SU-DHL-6 (cell line): ENCODE results near the gene PRKAG3.

Experiments used
- H2AFZ ChIP-seq: fragments of 200-600 bp; sonication (generic); 2 replicates; pipeline ENCODE4 v1.6.1; 2014; ENCODE audit warnings: low read depth, mild to moderate bottlenecking, moderate library complexity, mixed read lengths, antibody characterized with exemption, low read length; ENCODE audit not compliant: severe bottlenecking
- H3F3A ChIP-seq: fragments of 200-600 bp; shearing (Covaris generic); 2 replicates; pipeline ENCODE4 v1.6.0; 2016; ENCODE audit warnings: antibody characterized with exemption, mild to moderate bottlenecking; ENCODE audit not compliant: insufficient read depth
- H3K27ac ChIP-seq: fragments of 200-600 bp; sonication (generic); 2 replicates; pipeline ENCODE4 v1.5.1; 2016; ENCODE audit warnings: low read depth, mild to moderate bottlenecking, low read length, moderate library complexity, mixed read lengths
- H3K27me3 ChIP-seq: fragments of 200-600 bp; sonication (generic), shearing (Covaris generic); 2 replicates; pipeline ENCODE4 v1.6.0; 2014; ENCODE audit warnings: mild to moderate bottlenecking, low read length
- H3K36me3 ChIP-seq: fragments of 200-600 bp; sonication (generic); 2 replicates; pipeline ENCODE4 v1.6.1; 2014; ENCODE audit warnings: mild to moderate bottlenecking, low read length, mixed read lengths
- H3K4me2 ChIP-seq: fragments of 300-600, 200-600 bp; shearing (Covaris generic), sonication (generic); 2 replicates; pipeline ENCODE4 v1.6.0; 2014; ENCODE audit warnings: low read length, low read depth, mild to moderate bottlenecking; ENCODE audit not compliant: poor library complexity, severe bottlenecking
- H3K4me3 ChIP-seq: fragments of 200-600 bp; sonication (generic); 2 replicates; pipeline ENCODE4 v1.5.1; 2014; ENCODE audit warnings: antibody characterized with exemption, low read length, mild to moderate bottlenecking, mixed read lengths; ENCODE audit not compliant: insufficient read depth, poor library complexity, severe bottlenecking
- H3K79me2 ChIP-seq: fragments of 200-600 bp; sonication (generic); 2 replicates; pipeline ENCODE4 v1.6.1; 2014; ENCODE audit warnings: mild to moderate bottlenecking, low read length, moderate library complexity; ENCODE audit not compliant: insufficient read depth
- H3K9ac ChIP-seq: fragments of 200-600 bp; sonication (generic); 2 replicates; pipeline ENCODE4 v1.7.0; 2014; ENCODE audit warnings: mild to moderate bottlenecking, low read length
- H3K9me2 ChIP-seq: fragments of 200-600 bp; sonication (generic); replicated peaks from 2 replicates; pipeline ENCODE4 v1.6.1; 2014; ENCODE audit warnings: low read length; ENCODE audit not compliant: insufficient read depth
- H3K9me3 ChIP-seq: fragments of 200-600 bp; sonication (generic); 2 replicates; pipeline ENCODE4 v1.6.1; 2014; ENCODE audit warnings: low read length, mixed read lengths; ENCODE audit not compliant: insufficient read depth
- H4K20me1 ChIP-seq: fragments of 200-600 bp; sonication (generic); 2 replicates; pipeline ENCODE4 v1.6.1; 2014; ENCODE audit warnings: low read depth, mild to moderate bottlenecking, antibody characterized with exemption, low read length, moderate library complexity, mixed read lengths
- CTCF ChIP-seq: fragments of 200-600 bp; sonication (generic); IDR thresholded peaks from one replicate; pipeline ENCODE4 v1.5.1; 2017; ENCODE audit warnings: antibody characterized with exemption, mild to moderate bottlenecking, low read length, moderate library complexity; ENCODE audit not compliant: insufficient read depth, poor library complexity, severe bottlenecking
- EZH2phosphoT487 ChIP-seq: fragments of 200-600 bp; sonication (generic), shearing (Covaris generic); conservative IDR thresholded peaks from 2 replicates; pipeline ENCODE4 v1.6.1; 2018; ENCODE audit warnings: mild to moderate bottlenecking, antibody characterized with exemption, low read length, moderate library complexity, mixed read lengths

PRKAG3 gene

GRCh38 chr2:218877891-218878290 is 46.3 kb upstream of the PRKAG3 start:
- Histone ChIP-seq H3K4me2 (peak overlapping the region; percentile 82), H3K9ac (peak overlapping the region; percentile 92; the same call in 1 of the 2 replicates), H3K79me2 (peaks cover 22% of the 10 kb centered on the region; the same call in 1 of the 2 replicates), H4K20me1 (no peaks in the 10 kb centered on the region), H3K36me3 (no peaks in the 10 kb centered on the region), H3K9me3 (no peaks in the 10 kb centered on the region), H3K27me3 (no peaks in the 10 kb centered on the region), H3K4me3 (no peak overlapping the region), H3K9me2 (no peaks in the 10 kb centered on the region), H3K27ac (peak overlapping the region; percentile 98), H3F3A (peaks cover 34% of the 10 kb centered on the region), H2AFZ (no peak overlapping the region)
- TF ChIP-seq CTCF (no peak), EZH2phosphoT487 (no peak)

- H3K79me2 ChIP-seq: peaks cover 16% of the 10 kb centered on the region; the same call in 1 of the 2 replicates
- H4K20me1 ChIP-seq: no peaks in the 10 kb centered on the region
- TF ChIP-seq CTCF: no peak
- H3F3A ChIP-seq: peaks cover 28% of the 10 kb centered on the region
- no peak overlapping the region for H2AFZ ChIP-seq
- no peaks in the 10 kb centered on the region for H3K9me3 ChIP-seq
- peak overlapping the region; percentile 92; the same call in 1 of the 2 replicates for H3K9ac ChIP-seq
- H3K27ac ChIP-seq: peak overlapping the region; percentile 98
- no peaks in the 10 kb centered on the region for H3K9me2 ChIP-seq
- H3K4me2 ChIP-seq: peak overlapping the region; percentile 82
- H3K36me3 ChIP-seq: no peaks in the 10 kb centered on the region
- no peaks in the 10 kb centered on the region for H3K27me3 ChIP-seq
- H3K4me3 ChIP-seq: no peak overlapping the region
Observed at GRCh38 chr2:218877331-218877730, 45.7 kb upstream of the PRKAG3 start.

GRCh38 chr2:218876562-218877219 is 45.1 kb upstream of the PRKAG3 start:
- peak overlapping the region; percentile 98 for H3K27ac ChIP-seq
- no peaks in the 10 kb centered on the region for H3K27me3 ChIP-seq
- peak overlapping the region; percentile 82 for H3K4me2 ChIP-seq

More at GRCh38 chr2:218876562-218877219, 45.1 kb upstream of the PRKAG3 start:
- Histone ChIP-seq H3K9me2 (no peaks in the 10 kb centered on the region), H3K4me3 (no peak overlapping the region), H3F3A (peaks cover 22% of the 10 kb centered on the region), H3K9ac (peak overlapping the region; percentile 5; the same call in 1 of the 2 replicates), H3K79me2 (peaks cover 10% of the 10 kb centered on the region; the same call in 1 of the 2 replicates), H2AFZ (no peak overlapping the region), H3K36me3 (no peaks in the 10 kb centered on the region), H3K9me3 (no peaks in the 10 kb centered on the region), H4K20me1 (no peaks in the 10 kb centered on the region)
- peak; percentile 99 for TF ChIP-seq CTCF
- TF ChIP-seq EZH2phosphoT487: no peak
